PC-9 (cell line): ENCODE results near the gene ARHGAP8.

Source experiments
- CTCF ChIP-seq: fragments of 200-600 bp; sonication (generic); conservative IDR thresholded peaks from 2 replicates; pipeline ENCODE4 v1.6.1; 2017; ENCODE audit warnings: mixed run types, antibody characterized with exemption, mild to moderate bottlenecking, moderate library complexity
- EZH2 ChIP-seq: fragments of 200-600 bp; sonication (generic); IDR thresholded peaks from 2 replicates; pipeline ENCODE4 v1.8.0; 2017; ENCODE audit warnings: antibody characterized with exemption, low read depth

- TF ChIP-seq CTCF (no peak), EZH2 (no peak)
These were observed 45.2 kb upstream of the ARHGAP8 start for GRCh38 chr22:44707178-44707577.
